Right cardiac atrium (tissue), 5 donors: ENCODE results near the gene POTED. TPM values are rescaled to one million over a fixed set of nuclear protein-coding genes. Genes with fewer than 3 reads are reported as not detected.
"Not testable (repeated sequence)": the region's sequence is repeated elsewhere in the genome, so short reads cannot be mapped to it uniquely, and the experiment has no call there.

Source experiments
- ATAC-seq, 2 donors: fragments of 200-7000 bp; cut with Tn5 transposase; one replicate each; pipeline versions ENCODE4 v1.8.0 to v1.9.1; 2020; ENCODE audit warnings: moderate library complexity in 2 of 2, mild to moderate bottlenecking in 1 of 2
- DNase-seq, 3 donors: peaks; one replicate each; pipeline ENCODE4 v3.0.0-alpha.2; 2020
- H3K27ac ChIP-seq: one replicate; pipeline ENCODE4 v1.5.1; 2013; ENCODE audit warnings: mild to moderate bottlenecking, low read length, control low read depth, moderate library complexity
- H3K27me3 ChIP-seq: one replicate; pipeline ENCODE4 v1.6.1; 2013; ENCODE audit not compliant: control insufficient read depth, insufficient read depth
- H3K4me1 ChIP-seq: one replicate; pipeline ENCODE4 v1.6.1; 2013; ENCODE audit warnings: low read length; ENCODE audit not compliant: control insufficient read depth, insufficient read depth
- H3K4me3 ChIP-seq: one replicate; pipeline ENCODE4 v1.5.1; 2013; ENCODE audit warnings: low read length, control low read depth
- H3K9me3 ChIP-seq: one replicate; pipeline ENCODE4 v1.6.1; 2013; ENCODE audit warnings: low read length; ENCODE audit not compliant: control insufficient read depth
- WGBS: extraction: QIAGEN DNeasy Blood & Tissue Kit; methylation state at CpG from one replicate; pipeline ENCODE4 v1.1.7; 2013; 5-methylcytosine and 5-hydroxymethylcytosine counted together
- intact Hi-C, 4 donors: fragments of 100-400 bp; cut with DNase I; formaldehyde crosslinking; loops; one replicate each; pipeline versions ENCODE4 v1.11.0 to v1.14.0; 2022 to 2023
- long read RNA-seq, 4 donors: library from polyadenylated mRNA; unstranded; transcript quantifications; one replicate each; pipeline ENCODE4 v2.0.0, GENCODE V29; 2020 to 2021
- microRNA-seq, 2 donors: library from miRNA; unstranded; fragments of <30 nt; microRNA quantifications; one replicate each; pipeline ENCODE4 v1.2.0, GENCODE V29; 2020 to 2021
- polyA plus RNA-seq: library from polyadenylated mRNA; stranded (reverse); fragments of 200-250 nt; gene quantifications from one replicate; pipeline ENCODE4 v1.2.3, GENCODE V29; 2013
- total RNA-seq, 4 donors: library from RNA; stranded (reverse); fragmentation: NEBNext Ultra II Directional; extraction: Animal tissue kit (Norgen Biotek cat#: 25700); gene quantifications; one replicate each; pipeline ENCODE4 v1.2.1, GENCODE V29; 2021
- donor health status: healthy with polysubstance abuse.
- donor health status: DM: no; HTN: yes; CAD: no.
- donor health status: DM: no; HTN: no; CAD: no.
- donor health status: DM: no; HTN: yes; CAD: no; lungs with severe emphysema.
- donor health status: DM: yes; HTN: yes; CAD: no.

The POTED gene
- not detected for total RNA-seq
- polyA plus RNA-seq: not detected
- long read RNA-seq, donor 1: 0 reads
- long read RNA-seq, donor 2: 0 reads
- long read RNA-seq, donor 3: 0 reads
- long read RNA-seq, donor 4: 0 reads

- H3K4me3 ChIP-seq, H3K27ac ChIP-seq, intact Hi-C loops, ATAC-seq, H3K9me3 ChIP-seq, H3K4me1 ChIP-seq, H3K27me3 ChIP-seq: not testable (repeated sequence)
- DNase-seq: peak in 2 of 3 donors; percentile 7 to 18
- 82% methylated on average over 29 of the region's 42 CpGs for WGBS
These were observed at the start of gene POTED for GRCh38 chr21:13609477-13609876. POTED (plus strand) TSS chr21:13609777; CDS start chr21:13610229, 452 bp downstream.

- H3K27ac ChIP-seq, intact Hi-C loops, ATAC-seq, H3K4me3 ChIP-seq, H3K9me3 ChIP-seq, H3K27me3 ChIP-seq, DNase-seq, H3K4me1 ChIP-seq: not testable (repeated sequence)
- 85% methylated on average over 3 of the region's 5 CpGs for WGBS
These were observed 40.5 kb downstream of the POTED start for GRCh38 chr21:13650101-13650500.

- H3K4me3 ChIP-seq, H3K9me3 ChIP-seq, H3K27me3 ChIP-seq, ATAC-seq, intact Hi-C loops, H3K4me1 ChIP-seq, H3K27ac ChIP-seq: not testable (repeated sequence)
- peak in 1 of 3 donors; percentile 12 for DNase-seq
- WGBS: 77% methylated on average over 6 of the region's 6 CpGs
These were observed 42.2 kb downstream of the POTED start for GRCh38 chr21:13651746-13652145.

Small RNA genes lying within 50 kb of the gene (microRNA-seq; reads per million reads assigned to microRNA genes)
- gene MIR3118-1: 0 reads per million in 2 donors
